Endodermal cell (in vitro differentiated cells): ENCODE results near the gene PRRC2B. TPM values are rescaled to one million over a fixed set of nuclear protein-coding genes. Genes with fewer than 3 reads are reported as not detected.

Source experiments
- DNase-seq: peaks from one replicate; pipeline ENCODE4 v3.0.0-alpha.2; 2017
- H3K27ac ChIP-seq: 2 replicates; pipeline ENCODE4 v1.5.1; 2013; ENCODE audit warnings: mild to moderate bottlenecking, low read depth, low read length, moderate library complexity
- H3K27me3 ChIP-seq: 2 replicates; pipeline ENCODE4 v1.6.1; 2013; ENCODE audit warnings: mild to moderate bottlenecking, low read length, moderate library complexity; ENCODE audit not compliant: insufficient read depth, control insufficient read depth, poor library complexity, severe bottlenecking
- H3K36me3 ChIP-seq: 2 replicates; pipeline ENCODE4 v1.7.0; 2013; ENCODE audit warnings: mild to moderate bottlenecking, low read length, moderate library complexity; ENCODE audit not compliant: control insufficient read depth, insufficient read depth
- H3K4me1 ChIP-seq: one replicate; pipeline ENCODE4 v1.7.0; 2013; ENCODE audit warnings: low read length; ENCODE audit not compliant: control insufficient read depth, insufficient read depth
- H3K4me3 ChIP-seq: 2 replicates; pipeline ENCODE4 v1.5.1; 2013; ENCODE audit warnings: mild to moderate bottlenecking, low read length, moderate library complexity
- H3K9ac ChIP-seq: 2 replicates; pipeline ENCODE4 v1.6.1; 2013; ENCODE audit warnings: mild to moderate bottlenecking, low read length, moderate library complexity; ENCODE audit not compliant: poor library complexity, severe bottlenecking; ENCODE audit errors: extremely low read depth
- H3K9me3 ChIP-seq: 2 replicates; pipeline ENCODE4 v1.6.1; 2013; ENCODE audit warnings: mild to moderate bottlenecking, low read length, moderate library complexity; ENCODE audit not compliant: control insufficient read depth
- H3K27ac Mint-ChIP-seq: 2 replicates; pipeline ENCODE4 v1.8.0; 2020; ENCODE audit warnings: mixed read lengths
- H3K27me3 Mint-ChIP-seq: 2 replicates; pipeline ENCODE4 v1.8.0; 2021; ENCODE audit warnings: mild to moderate bottlenecking, mixed read lengths; ENCODE audit not compliant: insufficient read depth
- H3K36me3 Mint-ChIP-seq: 2 replicates; pipeline ENCODE4 v1.8.0; 2020; ENCODE audit warnings: low read depth, mixed read lengths
- H3K4me1 Mint-ChIP-seq: 2 replicates; pipeline ENCODE4 v1.8.0; 2020; ENCODE audit warnings: mixed read lengths
- H3K4me3 Mint-ChIP-seq: 2 replicates; pipeline ENCODE4 v1.8.0; 2020; ENCODE audit warnings: mild to moderate bottlenecking, moderate library complexity, mixed read lengths
- H3K9me3 Mint-ChIP-seq: 2 replicates; pipeline ENCODE4 v1.8.0; 2020; ENCODE audit warnings: mild to moderate bottlenecking, mixed read lengths
- CTCF ChIP-seq: fragments of 200-600 bp; sonication (generic); conservative IDR thresholded peaks from 2 replicates; pipeline ENCODE4 v1.5.0; 2021; ENCODE audit warnings: antibody characterized with exemption, mild to moderate bottlenecking
- WGBS, 2 experiments: methylation state at CpG; one replicate each; pipeline versions ENCODE4 v1.1.5 to v1.1.7; 2013; ENCODE audit warnings: missing lambda C conversion rate in 2 of 2, mixed read lengths in 1 of 2; ENCODE audit not compliant: insufficient coverage in 1 of 2, insufficient read length in 1 of 2; 5-methylcytosine and 5-hydroxymethylcytosine counted together
- total RNA-seq, 2 donors: library from RNA; stranded (reverse); fragmentation: NEBNext Ultra II Directional in 1 of 2; extraction: Animal tissue kit (Norgen Biotek cat#: 25700) in 1 of 2; gene quantifications; 2 replicates in 1 of 2; 3 replicates in 1 of 2; pipeline ENCODE4 v1.2.1, GENCODE V29; 2021

PRRC2B gene
- total RNA-seq, 2 donors from 2014 or later, result 309 to 334 TPM

GRCh38 chr9:131537946-131538345, 144.1 kb downstream of the PRRC2B start:
- Mint-ChIP-seq H3K27ac (no peak overlapping the region), H3K4me1 (peaks cover 4% of the 10 kb centered on the region), H3K4me3 (no peak overlapping the region), H3K9me3 (peaks cover 35% of the 10 kb centered on the region), H3K36me3 (peaks cover 2% of the 10 kb centered on the region), H3K27me3 (peaks cover 3% of the 10 kb centered on the region)
- H3K4me3 ChIP-seq, result no peak overlapping the region
- 97 to 98% methylated on average over 18 to 19 of the region's 19 CpGs for WGBS, 2 experiments
- no peaks in the 10 kb centered on the region for H3K4me1 ChIP-seq
- no peaks in the 10 kb centered on the region for H3K36me3 ChIP-seq
- H3K9ac ChIP-seq, result no peak overlapping the region
- H3K27ac ChIP-seq, result no peak overlapping the region
- no peaks in the 10 kb centered on the region for H3K27me3 ChIP-seq
- peaks cover 17% of the 10 kb centered on the region for H3K9me3 ChIP-seq
- DNase-seq, result no peak
- no peak for TF ChIP-seq CTCF

- 88 to 93% methylated on average over 6 to 7 of the region's 7 CpGs for WGBS, 2 experiments
- H3K9me3 ChIP-seq, result peaks cover 31% of the 10 kb centered on the region
- no peaks in the 10 kb centered on the region for H3K27me3 ChIP-seq
- H3K27ac ChIP-seq, result no peak overlapping the region
- TF ChIP-seq CTCF, result no peak
- no peak overlapping the region for H3K4me3 ChIP-seq
- H3K27ac Mint-ChIP-seq, result no peak overlapping the region
- no peak for DNase-seq
- H3K9ac ChIP-seq, result no peak overlapping the region
- H3K27me3 Mint-ChIP-seq, result peaks cover 11% of the 10 kb centered on the region
- H3K9me3 Mint-ChIP-seq, result peaks cover 49% of the 10 kb centered on the region
- H3K36me3 Mint-ChIP-seq, result peaks cover 9% of the 10 kb centered on the region
- no peaks in the 10 kb centered on the region for H3K36me3 ChIP-seq
- no peaks in the 10 kb centered on the region for H3K4me1 ChIP-seq
- H3K4me1 Mint-ChIP-seq, result peaks cover 4% of the 10 kb centered on the region
- no peak overlapping the region for H3K4me3 Mint-ChIP-seq
Measured at GRCh38 chr9:131539223-131539923, 145.5 kb downstream of the PRRC2B start.

GRCh38 chr9:131543141-131543540, 149.3 kb downstream of the PRRC2B start:
- Histone ChIP-seq H3K27me3 (no peaks in the 10 kb centered on the region), H3K9ac (no peak overlapping the region), H3K27ac (no peak overlapping the region), H3K4me3 (no peak overlapping the region), H3K4me1 (no peaks in the 10 kb centered on the region), H3K9me3 (peaks cover 31% of the 10 kb centered on the region), H3K36me3 (no peaks in the 10 kb centered on the region)
- H3K27ac Mint-ChIP-seq, result no peak overlapping the region
- H3K36me3 Mint-ChIP-seq, result peaks cover 23% of the 10 kb centered on the region
- H3K9me3 Mint-ChIP-seq, result peaks cover 56% of the 10 kb centered on the region
- WGBS, 2 experiments, result 80 to 89% methylated on average over 2 to 6 of the region's 6 CpGs
- TF ChIP-seq CTCF, result no peak
- no peak for DNase-seq
- peaks cover 10% of the 10 kb centered on the region for H3K4me1 Mint-ChIP-seq
- peaks cover 24% of the 10 kb centered on the region for H3K27me3 Mint-ChIP-seq
- H3K4me3 Mint-ChIP-seq, result no peak overlapping the region
